Measurements from ENCODE around the gene GNAZ.

- no peak for TF ChIP-seq POLR2A (IDR thresholded peaks at IDR 0.05)
- TF ChIP-seq, protein P1, sequence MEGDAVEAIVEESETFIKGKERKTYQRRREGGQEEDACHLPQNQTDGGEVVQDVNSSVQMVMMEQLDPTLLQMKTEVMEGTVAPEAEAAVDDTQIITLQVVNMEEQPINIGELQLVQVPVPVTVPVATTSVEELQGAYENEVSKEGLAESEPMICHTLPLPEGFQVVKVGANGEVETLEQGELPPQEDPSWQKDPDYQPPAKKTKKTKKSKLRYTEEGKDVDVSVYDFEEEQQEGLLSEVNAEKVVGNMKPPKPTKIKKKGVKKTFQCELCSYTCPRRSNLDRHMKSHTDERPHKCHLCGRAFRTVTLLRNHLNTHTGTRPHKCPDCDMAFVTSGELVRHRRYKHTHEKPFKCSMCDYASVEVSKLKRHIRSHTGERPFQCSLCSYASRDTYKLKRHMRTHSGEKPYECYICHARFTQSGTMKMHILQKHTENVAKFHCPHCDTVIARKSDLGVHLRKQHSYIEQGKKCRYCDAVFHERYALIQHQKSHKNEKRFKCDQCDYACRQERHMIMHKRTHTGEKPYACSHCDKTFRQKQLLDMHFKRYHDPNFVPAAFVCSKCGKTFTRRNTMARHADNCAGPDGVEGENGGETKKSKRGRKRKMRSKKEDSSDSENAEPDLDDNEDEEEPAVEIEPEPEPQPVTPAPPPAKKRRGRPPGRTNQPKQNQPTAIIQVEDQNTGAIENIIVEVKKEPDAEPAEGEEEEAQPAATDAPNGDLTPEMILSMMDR (IDR thresholded peaks at IDR 0.05): no peak
Measured at GRCh38 chr22:23155143-23155542, 84.8 kb downstream of the GNAZ start.

Data from esophagus squamous epithelium (tissue), 4 donors.